HEK293 (cell line): Measurements from ENCODE around the gene FILIP1.

ENCODE experiments used
- CTCF ChIA-PET: fragments of 350-600 bp; formaldehyde crosslinking; extraction: SDS; loops from one replicate; lab custom pipeline; 2021; ENCODE audit warnings: antibody characterized with exemption; lab: Yijun Ruan, JAX
- POLR2A ChIA-PET: fragments of 300-600 bp; formaldehyde crosslinking; extraction: SDS; loops from one replicate; lab custom pipeline; 2020; ENCODE audit warnings: antibody characterized with exemption, inconsistent platforms; lab: Yijun Ruan, JAX
- H3K27ac ChIP-seq: fragments of 200-500 bp; sonication (Bioruptor generic); 2 replicates; pipeline ENCODE4 v1.5.1; 2014; ENCODE audit warnings: low read depth, low read length, control low read depth, inconsistent platforms; ENCODE audit errors: extremely low read depth
- H3K36me3 ChIP-seq, 2 experiments: fragments of 200-500 bp in 1 of 2; sonication (Bioruptor generic) in 1 of 2; 1 replicate in 1 of 2; 2 replicates in 1 of 2; pipeline ENCODE4 v1.5.1; 2014 to 2017; ENCODE audit warnings: inconsistent platforms in 2 of 2, low read length in 2 of 2; ENCODE audit not compliant: control insufficient read depth in 2 of 2, insufficient read depth in 1 of 2
- H3K4me1 ChIP-seq: fragments of 200-500 bp; sonication (Bioruptor generic); 2 replicates; pipeline ENCODE4 v1.5.1; 2014; ENCODE audit warnings: mild to moderate bottlenecking, low read length, inconsistent platforms; ENCODE audit not compliant: control insufficient read depth, insufficient read depth
- H3K4me3 ChIP-seq: 2 replicates; pipeline ENCODE4 v1.5.1; 2011; ENCODE audit warnings: low read depth, mild to moderate bottlenecking, control low read depth, low read length, moderate library complexity
- H3K9me3 ChIP-seq: fragments of 200-500 bp; sonication (Bioruptor generic); 2 replicates; pipeline ENCODE4 v1.5.1; 2014; ENCODE audit warnings: low read depth, low read length, inconsistent platforms; ENCODE audit not compliant: control insufficient read depth, insufficient read depth
- KLF7 ChIP-seq: fragments of 450-650 bp; formaldehyde crosslinking; IDR thresholded peaks from 2 replicates; pipeline ENCODE4 v1.5.1; 2016; ENCODE audit warnings: missing biosample characterization, missing genetic modification characterization, borderline replicate concordance
- PRDM10 ChIP-seq: fragments of 450-650 bp; formaldehyde crosslinking; IDR thresholded peaks from 2 replicates; pipeline ENCODE4 v1.5.1; 2016; ENCODE audit warnings: missing biosample characterization, missing genetic modification characterization
- RBAK ChIP-seq: fragments of 450-650 bp; formaldehyde crosslinking; IDR thresholded peaks from 2 replicates; pipeline ENCODE4 v1.5.1; 2016; ENCODE audit warnings: missing biosample characterization, missing genetic modification characterization
- ZNF146 ChIP-seq: fragments of 450-650 bp; formaldehyde crosslinking; IDR thresholded peaks from 2 replicates; pipeline ENCODE4 v1.5.1; 2016; ENCODE audit warnings: missing biosample characterization, missing genetic modification characterization
- ZNF148 ChIP-seq: fragments of 450-650 bp; formaldehyde crosslinking; IDR thresholded peaks from 2 replicates; pipeline ENCODE4 v1.5.0; 2017; ENCODE audit warnings: missing biosample characterization, missing genetic modification characterization, borderline replicate concordance
- ZNF221 ChIP-seq: fragments of 450-650 bp; formaldehyde crosslinking; IDR thresholded peaks from 2 replicates; pipeline ENCODE4 v1.5.1; 2017; ENCODE audit warnings: missing biosample characterization, missing genetic modification characterization, borderline replicate concordance
- ZNF37A ChIP-seq: fragments of 450-650 bp; IDR thresholded peaks from 2 replicates; pipeline ENCODE4 v1.5.1; 2018; ENCODE audit warnings: missing biosample characterization, missing genetic modification characterization
- ZNF391 ChIP-seq: fragments of 450-650 bp; formaldehyde crosslinking; IDR thresholded peaks from 2 replicates; pipeline ENCODE4 v1.5.1; 2016; ENCODE audit warnings: low read depth, missing biosample characterization, missing genetic modification characterization, borderline replicate concordance
- ZNF449 ChIP-seq: fragments of 450-650 bp; formaldehyde crosslinking; IDR thresholded peaks from 2 replicates; pipeline ENCODE4 v1.5.1; 2017; ENCODE audit warnings: missing biosample characterization, mild to moderate bottlenecking, missing genetic modification characterization, moderate library complexity
- ZNF530 ChIP-seq: fragments of 450-650 bp; formaldehyde crosslinking; IDR thresholded peaks from 2 replicates; pipeline ENCODE4 v1.5.1; 2016; ENCODE audit warnings: low read depth, missing biosample characterization, missing genetic modification characterization
- ZNF544 ChIP-seq: fragments of 450-650 bp; formaldehyde crosslinking; IDR thresholded peaks from 2 replicates; pipeline ENCODE4 v1.5.0; 2017; ENCODE audit warnings: missing biosample characterization, missing genetic modification characterization
- ZNF585B ChIP-seq: fragments of 450-650 bp; formaldehyde crosslinking; IDR thresholded peaks from 2 replicates; pipeline ENCODE4 v1.5.1; 2016; ENCODE audit warnings: missing biosample characterization, missing genetic modification characterization
- ZNF639 ChIP-seq: fragments of 450-650 bp; formaldehyde crosslinking; IDR thresholded peaks from 2 replicates; pipeline ENCODE4 v1.5.1; 2016; ENCODE audit warnings: missing biosample characterization, missing genetic modification characterization
- ZNF664 ChIP-seq: fragments of 450-650 bp; formaldehyde crosslinking; IDR thresholded peaks from 2 replicates; pipeline ENCODE4 v1.5.1; 2016; ENCODE audit warnings: missing biosample characterization, missing genetic modification characterization
- ZNF704 ChIP-seq: fragments of 450-650 bp; formaldehyde crosslinking; IDR thresholded peaks from 2 replicates; pipeline ENCODE4 v1.5.1; 2016; ENCODE audit warnings: missing biosample characterization, missing genetic modification characterization
- ZXDB ChIP-seq: fragments of 450-650 bp; formaldehyde crosslinking; IDR thresholded peaks from 2 replicates; pipeline ENCODE4 v1.5.1; 2016; ENCODE audit warnings: missing biosample characterization, missing genetic modification characterization

FILIP1 gene

GRCh38 chr6:75315978-75316377 is 177.6 kb downstream of the FILIP1 start:
- Histone ChIP-seq H3K9me3 (no peaks in the 10 kb centered on the region), H3K4me3 (no peak overlapping the region), H3K27ac (no peak overlapping the region), H3K4me1 (no peaks in the 10 kb centered on the region), H3K36me3 (no peaks in the 10 kb centered on the region)
- POLR2A ChIA-PET = interaction anchor here (0.6 kb wide), 1 partner anchor 18 kb away, joined by 3 read pairs; no protein-coding TSS in a partner anchor
- TF ChIP-seq ZNF664 = no peak
- TF ChIP-seq ZNF391 (tag by site-specific recombination) = no peak
- no peak for TF ChIP-seq ZXDB
- no peak for TF ChIP-seq PRDM10 (tag by site-specific recombination)
- no peak for TF ChIP-seq RBAK (tag by site-specific recombination)
- TF ChIP-seq ZNF449 (tag by site-specific recombination) = no peak
- TF ChIP-seq ZNF639 (tag by site-specific recombination) = no peak
- TF ChIP-seq ZNF37A (tag by site-specific recombination) = no peak
- no peak for TF ChIP-seq ZNF585B (tag by site-specific recombination)
- no peak for TF ChIP-seq ZNF704 (tag by site-specific recombination)
- no peak for TF ChIP-seq ZNF530 (tag by site-specific recombination)
- TF ChIP-seq ZNF148 = no peak
- no peak for TF ChIP-seq ZNF544
- no peak for TF ChIP-seq ZNF146 (tag by site-specific recombination)
- no peak for TF ChIP-seq KLF7 (tag by site-specific recombination)
- TF ChIP-seq ZNF221 (tag by site-specific recombination) = no peak
- TF ChIP-seq, all 188 proteins: peak for 0
- CTCF ChIA-PET = interaction anchor here (1.0 to 1.2 kb wide), 3 partner anchors 19 to 49 kb away, joined by 3 to 4 read pairs (median 3); no protein-coding TSS in a partner anchor
